Lung (tissue), 12 donors: ENCODE data around the gene APC2. TPM values are rescaled to one million over a fixed set of nuclear protein-coding genes. Genes with fewer than 3 reads are reported as not detected.

Experiments used
- ATAC-seq: fragments of 200-7000 bp; cut with Tn5 transposase; one replicate; pipeline ENCODE4 v1.9.1; 2020; ENCODE audit warnings: moderate number of reproducible peaks; ENCODE audit not compliant: insufficient read depth, low FRiP score
- DNase-seq, 3 donors: peaks; one replicate each; pipeline ENCODE4 v3.0.0-alpha.2; 2013 to 2017
- H3K27ac ChIP-seq, 2 donors: one replicate each; pipeline ENCODE4 v1.5.1; 2013; ENCODE audit warnings: mild to moderate bottlenecking in 2 of 2, moderate library complexity in 2 of 2, control low read depth in 1 of 2, inconsistent platforms in 1 of 2, low read depth in 1 of 2, low read length in 1 of 2
- H3K27me3 ChIP-seq, 3 donors: one replicate each; pipeline ENCODE4 v1.5.1; 2013; ENCODE audit warnings: low read length in 2 of 3; ENCODE audit not compliant: control insufficient read depth in 3 of 3, insufficient read depth in 3 of 3
- H3K36me3 ChIP-seq, 4 donors: one replicate each; pipeline ENCODE4 v1.5.1; 2013; ENCODE audit warnings: low read length in 4 of 4, mild to moderate bottlenecking in 1 of 4, moderate library complexity in 1 of 4; ENCODE audit not compliant: control insufficient read depth in 4 of 4, insufficient read depth in 4 of 4
- H3K4me1 ChIP-seq, 5 donors: one replicate each; pipeline ENCODE4 v1.5.1; 2013; ENCODE audit warnings: low read length in 5 of 5, mild to moderate bottlenecking in 2 of 5, moderate library complexity in 1 of 5; ENCODE audit not compliant: control insufficient read depth in 5 of 5, insufficient read depth in 5 of 5
- H3K4me3 ChIP-seq: one replicate; pipeline ENCODE4 v1.5.1; 2013; ENCODE audit warnings: mild to moderate bottlenecking, control low read depth, moderate library complexity
- H3K9ac ChIP-seq, 2 donors: one replicate each; pipeline ENCODE4 v1.5.1; 2013; ENCODE audit warnings: low read length in 2 of 2, control low read depth in 1 of 2; ENCODE audit not compliant: insufficient read depth in 1 of 2
- H3K9me3 ChIP-seq, 4 donors: one replicate each; pipeline ENCODE4 v1.5.1; 2013; ENCODE audit warnings: low read length in 3 of 4, mild to moderate bottlenecking in 1 of 4, moderate library complexity in 1 of 4; ENCODE audit not compliant: control insufficient read depth in 4 of 4, insufficient read depth in 3 of 4
- WGBS, 2 donors: extraction: QIAGEN DNeasy Blood & Tissue Kit; methylation state at CpG; one replicate each; pipeline ENCODE4 v1.1.7; 2013; 5-methylcytosine and 5-hydroxymethylcytosine counted together
- polyA plus RNA-seq, 2 donors: library from polyadenylated mRNA; stranded (reverse); fragments of 200-250 nt; gene quantifications; one replicate each; pipeline ENCODE4 v1.2.1, GENCODE V29; 2013
- total RNA-seq, 2 donors: library from RNA; depleted of rRNA in 1 of 2; stranded (reverse); fragments of >200 nt in 1 of 2; gene quantifications; one replicate each; pipeline ENCODE4 v1.2.1, GENCODE V29; 2014 to 2021
- TF ChIP-seq, protein P1 (sequence below): IDR thresholded peaks from 2 replicates; pipeline ENCODE4 v1.5.1; 2012; ENCODE audit warnings: mild to moderate bottlenecking; ENCODE audit errors: control extremely low read depth, extremely low read depth
- donor health status: control.
- donor health status: control.
- donor health status: Bipolar disorder and iron deficiency.
- donor health status: healthy.
- donor health status: DM: yes; HTN: yes; CAD: no.

The APC2 gene
- total and polyA plus RNA-seq, 4 donors, result 0.01 to 0.37 (median 0.10) TPM

DNA sequence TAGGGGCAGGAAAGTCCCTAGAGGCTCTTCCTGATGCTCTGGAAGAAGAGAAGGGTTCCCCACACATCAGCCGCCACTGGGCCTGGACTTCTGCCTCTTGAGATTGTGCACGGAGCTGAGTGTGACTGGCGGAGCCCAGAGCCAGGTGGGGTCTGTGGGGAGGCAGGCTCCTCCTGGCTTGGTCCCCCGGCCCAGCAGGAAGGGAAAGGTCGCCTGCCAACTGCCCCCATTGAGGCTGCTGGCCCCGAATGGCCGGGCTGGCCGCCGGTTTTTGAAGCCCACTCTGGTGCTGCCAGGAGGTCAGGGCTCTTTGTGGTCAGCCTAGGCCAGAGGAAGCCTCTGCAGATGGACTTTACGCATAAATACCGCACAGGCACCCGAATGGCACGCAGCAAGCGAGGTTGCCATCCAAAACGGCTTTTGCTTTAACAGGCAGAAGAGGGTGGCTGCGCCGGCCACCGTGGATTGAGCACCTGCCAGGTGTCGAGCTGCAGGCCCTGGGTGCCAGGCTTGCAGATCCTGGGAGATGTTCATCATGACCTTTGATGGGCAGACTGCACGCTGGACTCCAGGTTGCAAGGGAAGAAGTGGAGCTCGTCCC lies 37.5 kb upstream of the APC2 start:
- TF ChIP-seq, protein P1, sequence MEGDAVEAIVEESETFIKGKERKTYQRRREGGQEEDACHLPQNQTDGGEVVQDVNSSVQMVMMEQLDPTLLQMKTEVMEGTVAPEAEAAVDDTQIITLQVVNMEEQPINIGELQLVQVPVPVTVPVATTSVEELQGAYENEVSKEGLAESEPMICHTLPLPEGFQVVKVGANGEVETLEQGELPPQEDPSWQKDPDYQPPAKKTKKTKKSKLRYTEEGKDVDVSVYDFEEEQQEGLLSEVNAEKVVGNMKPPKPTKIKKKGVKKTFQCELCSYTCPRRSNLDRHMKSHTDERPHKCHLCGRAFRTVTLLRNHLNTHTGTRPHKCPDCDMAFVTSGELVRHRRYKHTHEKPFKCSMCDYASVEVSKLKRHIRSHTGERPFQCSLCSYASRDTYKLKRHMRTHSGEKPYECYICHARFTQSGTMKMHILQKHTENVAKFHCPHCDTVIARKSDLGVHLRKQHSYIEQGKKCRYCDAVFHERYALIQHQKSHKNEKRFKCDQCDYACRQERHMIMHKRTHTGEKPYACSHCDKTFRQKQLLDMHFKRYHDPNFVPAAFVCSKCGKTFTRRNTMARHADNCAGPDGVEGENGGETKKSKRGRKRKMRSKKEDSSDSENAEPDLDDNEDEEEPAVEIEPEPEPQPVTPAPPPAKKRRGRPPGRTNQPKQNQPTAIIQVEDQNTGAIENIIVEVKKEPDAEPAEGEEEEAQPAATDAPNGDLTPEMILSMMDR, result no peak
- DNase-seq, result no peak
- Histone ChIP-seq H3K36me3 (peaks cover 0 to 17% (median 4%) of the 10 kb centered on the region in 4 donors), H3K27ac (peak overlapping the region in 1 of 2 donors; percentile 93), H3K9me3 (no peaks in the 10 kb centered on the region), H3K4me1 (peaks cover 13 to 63% (median 38%) of the 10 kb centered on the region in 5 donors), H3K27me3 (no peaks in the 10 kb centered on the region), H3K9ac (no peak overlapping the region), H3K4me3 (no peak overlapping the region)
- WGBS, 2 donors, result 75 to 85% methylated on average over 21 of the region's 21 CpGs
- ATAC-seq, result no peak

DNA sequence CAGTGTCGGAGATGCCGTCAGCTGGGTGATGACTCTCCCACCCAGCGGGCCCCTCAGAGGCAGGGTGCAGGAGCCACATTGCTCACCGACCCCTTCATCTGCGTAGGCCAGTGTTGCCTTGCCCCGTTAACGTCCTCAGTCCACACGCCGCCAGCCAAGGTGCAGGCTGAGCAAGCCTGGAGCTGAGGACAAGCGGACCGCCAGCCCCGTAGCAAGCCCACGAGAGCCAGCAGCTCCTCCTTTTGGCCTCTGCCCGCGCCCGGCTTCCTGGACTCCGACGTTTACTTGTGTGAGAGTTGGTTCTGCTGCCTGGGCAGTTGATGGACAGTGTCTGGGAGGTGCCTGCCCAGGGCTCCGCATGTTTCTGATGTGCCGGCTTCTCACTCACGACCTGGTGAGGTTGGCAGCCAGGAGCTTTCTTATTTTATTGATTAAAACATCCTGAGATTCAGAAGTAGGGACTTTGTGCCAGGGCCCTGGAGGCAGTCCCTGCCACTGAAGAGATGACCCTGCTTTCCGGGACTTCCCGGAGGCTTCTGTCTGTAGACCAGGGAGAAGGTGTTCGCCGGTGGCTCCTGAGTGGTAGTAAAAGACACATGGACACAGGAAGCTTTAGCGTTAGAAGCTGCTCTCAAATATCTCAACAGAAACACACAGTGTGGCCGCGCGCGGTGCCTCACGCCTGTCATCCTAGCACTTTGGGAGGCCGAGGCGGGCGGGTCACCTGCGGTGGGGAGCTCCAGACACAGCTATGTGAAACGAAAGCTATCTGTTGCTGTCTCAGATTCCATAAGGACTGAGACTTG lies 36.7 kb upstream of the APC2 start:
- Histone ChIP-seq H3K4me3 (no peak overlapping the region), H3K4me1 (peaks cover 16 to 63% (median 41%) of the 10 kb centered on the region in 5 donors), H3K27ac (no peak overlapping the region), H3K9ac (no peak overlapping the region), H3K9me3 (no peaks in the 10 kb centered on the region), H3K27me3 (no peaks in the 10 kb centered on the region), H3K36me3 (peaks cover 0 to 21% (median 4%) of the 10 kb centered on the region in 4 donors)
- ATAC-seq (no peak), DNase-seq (no peak)
- 79 to 86% methylated on average over 36 of the region's 36 CpGs for WGBS, 2 donors
- TF ChIP-seq, protein P1, result no peak

DNA sequence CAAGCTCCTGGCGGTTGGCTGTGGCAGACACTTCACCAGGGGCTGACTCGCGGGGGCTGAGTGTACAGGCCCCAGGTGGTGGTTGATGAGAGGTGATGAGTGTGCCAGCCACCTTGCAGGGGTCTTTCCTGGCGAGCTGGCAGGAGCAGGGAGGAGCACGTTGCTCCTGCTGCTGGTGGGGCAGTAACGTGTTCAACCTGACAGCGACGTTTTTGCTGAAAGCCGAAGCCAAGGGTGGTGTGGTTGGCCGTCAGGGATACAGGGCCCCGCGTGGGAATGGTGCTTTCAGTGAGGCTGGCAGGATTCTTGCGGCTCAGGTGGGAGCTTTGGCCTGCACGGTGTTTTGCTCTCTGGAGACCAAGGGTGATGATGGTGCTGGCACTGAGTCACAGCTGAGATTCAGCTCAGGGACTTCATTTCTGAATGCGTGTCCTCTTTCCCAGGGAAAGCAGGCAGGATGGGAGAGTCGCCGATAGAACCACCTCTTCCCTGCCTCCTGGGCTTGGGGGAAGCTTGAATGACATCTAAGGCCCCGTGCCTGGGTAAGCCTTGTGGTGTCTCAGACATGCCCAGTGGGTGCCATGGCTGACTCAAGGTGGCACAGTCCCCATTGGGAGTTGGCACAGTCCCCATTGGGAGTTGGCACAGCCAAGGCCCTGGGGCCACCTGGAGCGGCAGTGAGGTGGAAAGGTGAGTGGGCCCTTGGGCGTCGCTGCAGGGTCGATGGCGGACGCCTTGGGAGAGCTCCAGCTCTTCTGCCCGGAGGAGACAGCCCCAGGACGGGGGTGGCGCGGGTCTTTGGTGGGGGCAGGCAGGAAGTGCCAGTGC lies 33.7 kb upstream of the APC2 start:
- TF ChIP-seq, protein P1, result no peak
- DNase-seq (no peak), ATAC-seq (no peak)
- H3K27ac ChIP-seq, result peak overlapping the region; percentile 79 to 83
- H3K9ac ChIP-seq, result peak overlapping the region; percentile 37 to 73
- 60 to 77% methylated on average over 28 of the region's 28 CpGs for WGBS, 2 donors
- H3K36me3 ChIP-seq, result peaks cover 0 to 41% (median 4%) of the 10 kb centered on the region in 4 donors
- H3K4me1 ChIP-seq, result peaks cover 14 to 41% (median 25%) of the 10 kb centered on the region in 5 donors
- no peaks in the 10 kb centered on the region for H3K9me3 ChIP-seq
- no peaks in the 10 kb centered on the region for H3K27me3 ChIP-seq
- H3K4me3 ChIP-seq, result no peak overlapping the region
